Breast epithelium (tissue), 4 donors: ENCODE data around the gene GYS2. TPM values are rescaled to one million over a fixed set of nuclear protein-coding genes. Genes with fewer than 3 reads are reported as not detected.
A peak's percentile ranks its signal among the peaks of the same experiment; 100 is the strongest.

Source experiments
- DNase-seq, 2 donors: peaks; one replicate each; pipeline ENCODE4 v3.0.0-alpha.2; 2019; ENCODE audit warnings: low spot score in 2 of 2
- H3K27ac ChIP-seq, 2 donors: fragments of 200-600 bp; sonication (generic) in 1 of 2; one replicate each; pipeline ENCODE4 v1.5.1; 2016 to 2019; ENCODE audit warnings: mild to moderate bottlenecking in 1 of 2
- H3K27me3 ChIP-seq, 2 donors: fragments of 200-600 bp; sonication (generic) in 1 of 2; one replicate each; pipeline versions ENCODE4 v1.5.1 to v1.6.0; 2017 to 2019; ENCODE audit warnings: control low read depth in 1 of 2, mild to moderate bottlenecking in 1 of 2
- H3K36me3 ChIP-seq: fragments of 200-600 bp; one replicate; pipeline ENCODE4 v1.5.1; 2019
- H3K4me1 ChIP-seq, 2 donors: fragments of 200-600 bp; sonication (generic); one replicate each; pipeline ENCODE4 v1.5.1; 2016 to 2019; ENCODE audit warnings: control low read depth in 1 of 2
- H3K4me3 ChIP-seq, 3 donors: fragments of 200-600 bp; sonication (generic); 1 replicate in 2 of 3; 2 replicates in 1 of 3; pipeline ENCODE4 v1.5.1; 2016 to 2019; ENCODE audit warnings: mild to moderate bottlenecking in 3 of 3, moderate library complexity in 2 of 3
- H3K9me3 ChIP-seq, 2 donors: fragments of 200-600 bp; sonication (generic) in 1 of 2; one replicate each; pipeline ENCODE4 v1.5.1; 2016 to 2019; ENCODE audit warnings: control low read depth in 1 of 2
- CTCF ChIP-seq, 3 donors: fragments of 450-650 bp; IDR thresholded peaks; one replicate each; pipeline ENCODE4 v1.5.1; 2016 to 2017; ENCODE audit warnings: antibody characterized with exemption in 3 of 3, mild to moderate bottlenecking in 3 of 3, moderate library complexity in 3 of 3
- POLR2A ChIP-seq: fragments of 450-650 bp; IDR thresholded peaks from one replicate; pipeline ENCODE4 v1.6.1; 2016; ENCODE audit warnings: antibody characterized with exemption, mild to moderate bottlenecking, moderate library complexity
- POLR2AphosphoS5 ChIP-seq, 3 donors: sonication (generic); formaldehyde crosslinking; IDR thresholded peaks; one replicate each; pipeline ENCODE4 v1.6.1; 2017; ENCODE audit warnings: antibody characterized with exemption in 3 of 3
- intact Hi-C: fragments of 100-400 bp; cut with DNase I; formaldehyde crosslinking; loops from one replicate; pipeline ENCODE4 v1.15.1; 2023; ENCODE audit warnings: low total_unique reads
- total RNA-seq, 3 donors: library from RNA; depleted of rRNA; stranded (reverse); fragments of >200 nt; gene quantifications; one replicate each; pipeline ENCODE4 v1.1.0, GENCODE V29; 2016

The GYS2 gene
- total RNA-seq, 3 donors from 2014 or later = 0.15 to 11.4 TPM; not detected in 1

GRCh38 chr12:21509768-21510167, 94.9 kb downstream of the GYS2 start:
- H3K36me3 ChIP-seq = no peaks in the 10 kb centered on the region
- TF ChIP-seq CTCF (IDR thresholded peaks at IDR 0.05) = no peak
- no peak for TF ChIP-seq POLR2A
- TF ChIP-seq POLR2AphosphoS5 (IDR thresholded peaks at IDR 0.05) = no peak
- no peak for DNase-seq
- intact Hi-C loops = no loop called here
- H3K27ac ChIP-seq = no peak overlapping the region
- H3K4me1 ChIP-seq = no peaks in the 10 kb centered on the region
- H3K27me3 ChIP-seq = no peaks in the 10 kb centered on the region
- no peaks in the 10 kb centered on the region for H3K9me3 ChIP-seq
- no peak overlapping the region for H3K4me3 ChIP-seq

GRCh38 chr12:21507849-21508248, 96.8 kb downstream of the GYS2 start:
- Histone ChIP-seq H3K4me1 (peaks cover 0 to 4% of the 10 kb centered on the region in 2 donors), H3K4me3 (no peak overlapping the region), H3K36me3 (no peaks in the 10 kb centered on the region), H3K9me3 (no peaks in the 10 kb centered on the region), H3K27me3 (no peaks in the 10 kb centered on the region), H3K27ac (no peak overlapping the region)
- TF ChIP-seq CTCF (IDR thresholded peaks at IDR 0.05) (no peak), POLR2A (no peak), POLR2AphosphoS5 (IDR thresholded peaks at IDR 0.05) (no peak)
- intact Hi-C loops = no loop called here
- no peak for DNase-seq

GRCh38 chr12:21505888-21506287, 98.8 kb downstream of the GYS2 start:
- H3K36me3 ChIP-seq = no peaks in the 10 kb centered on the region
- H3K9me3 ChIP-seq = no peaks in the 10 kb centered on the region
- no peak for DNase-seq
- peaks cover 0 to 9% of the 10 kb centered on the region in 2 donors for H3K4me1 ChIP-seq
- no peaks in the 10 kb centered on the region for H3K27me3 ChIP-seq
- TF ChIP-seq POLR2A (no peak), POLR2AphosphoS5 (IDR thresholded peaks at IDR 0.05) (no peak), CTCF (IDR thresholded peaks at IDR 0.05) (no peak)
- H3K4me3 ChIP-seq = no peak overlapping the region
- intact Hi-C loops = no loop called here
- H3K27ac ChIP-seq = no peak overlapping the region

- no peak for DNase-seq
- Histone ChIP-seq H3K27ac (no peak overlapping the region), H3K4me1 (peaks cover 0 to 9% of the 10 kb centered on the region in 2 donors), H3K36me3 (no peaks in the 10 kb centered on the region), H3K27me3 (no peaks in the 10 kb centered on the region), H3K9me3 (no peaks in the 10 kb centered on the region), H3K4me3 (peak overlapping the region in 2 of 3 donors; percentile 93 to 94)
- no peak for TF ChIP-seq POLR2AphosphoS5 (IDR thresholded peaks at IDR 0.05)
- no peak for TF ChIP-seq CTCF (IDR thresholded peaks at IDR 0.05)
- no peak for TF ChIP-seq POLR2A
- intact Hi-C loops = no loop called here
Observed at GRCh38 chr12:21502872-21503271, 101.8 kb downstream of the GYS2 start.

- H3K9me3 ChIP-seq = no peaks in the 10 kb centered on the region
- intact Hi-C loops = no loop called here
- TF ChIP-seq POLR2AphosphoS5 (IDR thresholded peaks at IDR 0.05) (no peak), CTCF (IDR thresholded peaks at IDR 0.05) (no peak), POLR2A (no peak)
- H3K36me3 ChIP-seq = no peaks in the 10 kb centered on the region
- peak overlapping the region; percentile 91 to 94 (median 93) for H3K4me3 ChIP-seq
- peaks cover 0 to 9% of the 10 kb centered on the region in 2 donors for H3K4me1 ChIP-seq
- H3K27ac ChIP-seq = peak overlapping the region; percentile 87 to 92
- DNase-seq = peak in 1 of 2 donors; percentile 19
- no peaks in the 10 kb centered on the region for H3K27me3 ChIP-seq
Observed at GRCh38 chr12:21502164-21502496, 102.5 kb downstream of the GYS2 start.
